Stomach (tissue), 9 donors: ENCODE results near the gene ARFGAP2. TPM values are rescaled to one million over a fixed set of nuclear protein-coding genes. Genes with fewer than 3 reads are reported as not detected.
A peak's percentile ranks its signal among the peaks of the same experiment; 100 is the strongest.

Source experiments
- DNase-seq, 2 donors: peaks; one replicate each; pipeline versions ENCODE4 v3.0.0 to v3.0.0-alpha.2; 2013 to 2019
- H3K27ac ChIP-seq, 5 donors: fragments of 200-600 bp in 4 of 5; sonication (generic) in 4 of 5; one replicate each; pipeline ENCODE4 v1.5.1; 2013 to 2019; ENCODE audit warnings: mild to moderate bottlenecking in 1 of 5, moderate library complexity in 1 of 5
- H3K27me3 ChIP-seq, 3 donors: fragments of 200-600 bp; sonication (generic); one replicate each; pipeline ENCODE4 v1.5.1; 2017 to 2019; ENCODE audit warnings: mixed run types in 1 of 3
- H3K36me3 ChIP-seq, 4 donors: fragments of 200-600 bp; sonication (generic); 1 replicate in 3 of 4; 2 replicates in 1 of 4; pipeline ENCODE4 v1.5.1; 2016 to 2019
- H3K4me1 ChIP-seq, 4 donors: fragments of 200-600 bp; sonication (generic); one replicate each; pipeline ENCODE4 v1.5.1; 2016 to 2019
- H3K4me3 ChIP-seq, 4 donors: fragments of 200-600 bp; sonication (generic) in 3 of 4; one replicate each; pipeline ENCODE4 v1.5.1; 2016 to 2019; ENCODE audit warnings: mild to moderate bottlenecking in 1 of 4
- H3K9me3 ChIP-seq, 4 donors: fragments of 200-600 bp; sonication (generic); one replicate each; pipeline ENCODE4 v1.5.1; 2016 to 2019
- CTCF ChIP-seq, 7 experiments: fragments of 450-650 bp in 4 of 7; fragments of 200-600 bp in 3 of 7; sonication (generic) in 3 of 7; IDR thresholded peaks; one replicate each; pipeline ENCODE4 v1.5.1; 2016 to 2019; ENCODE audit warnings: antibody characterized with exemption in 7 of 7, control low read depth in 2 of 7, mild to moderate bottlenecking in 1 of 7
- EP300 ChIP-seq: sonication (generic); formaldehyde crosslinking; IDR thresholded peaks from one replicate; pipeline ENCODE4 v1.6.1; 2017; ENCODE audit warnings: antibody characterized with exemption
- POLR2A ChIP-seq, 4 donors: fragments of 450-650 bp; IDR thresholded peaks; one replicate each; pipeline ENCODE4 v1.6.1; 2016; ENCODE audit warnings: antibody characterized with exemption in 4 of 4, control low read depth in 2 of 4, mild to moderate bottlenecking in 1 of 4, moderate library complexity in 1 of 4
- POLR2AphosphoS5 ChIP-seq, 3 donors: sonication (generic); formaldehyde crosslinking; IDR thresholded peaks; one replicate each; pipeline ENCODE4 v1.6.1; 2016; ENCODE audit warnings: antibody characterized with exemption in 3 of 3
- WGBS, 5 donors: extraction: QIAGEN DNeasy Blood & Tissue Kit in 3 of 5; methylation state at CpG; one replicate each; pipeline versions ENCODE4 v1.1.5 to v1.1.7; 2013 to 2018; 5-methylcytosine and 5-hydroxymethylcytosine counted together
- intact Hi-C: fragments of 100-400 bp; cut with DNase I; formaldehyde crosslinking; loops from one replicate; pipeline ENCODE4 v1.15.1; 2023; ENCODE audit warnings: low total_unique reads
- polyA plus RNA-seq, 3 donors: library from polyadenylated mRNA; stranded (reverse); fragments of 200-250 nt; gene quantifications; one replicate each; pipeline ENCODE4 v1.2.3, GENCODE V29; 2013
- total RNA-seq, 5 donors: library from RNA; depleted of rRNA; stranded (reverse); fragments of >200 nt; gene quantifications; one replicate each; pipeline versions ENCODE4 v1.1.0 to v1.2.3, GENCODE V29; 2014 to 2016
- donor health status: healthy with polysubstance abuse.
- donor health status: Bipolar disorder and iron deficiency.
- donor health status: healthy.

Gene ARFGAP2
- total and polyA plus RNA-seq, 8 donors = 45.8 to 398 (median 90.4) TPM

- no peak overlapping the region for H3K4me3 ChIP-seq
- peaks cover 0 to 13% (median 9%) of the 10 kb centered on the region in 4 donors for H3K36me3 ChIP-seq
- H3K4me1 ChIP-seq = peaks cover 25 to 45% (median 31%) of the 10 kb centered on the region in 4 donors
- no peaks in the 10 kb centered on the region for H3K27me3 ChIP-seq
- intact Hi-C loops = no loop called here
- TF ChIP-seq EP300 (no peak), CTCF (IDR thresholded peaks at IDR 0.05) (peak in 5 of 7 experiments; percentile 92 to 96 (median 95)), POLR2AphosphoS5 (IDR thresholded peaks at IDR 0.05) (peak in 1 of 3 donors; percentile 77)
- H3K27ac ChIP-seq = peak overlapping the region in 2 of 5 donors; percentile 10 to 24
- no peaks in the 10 kb centered on the region for H3K9me3 ChIP-seq
- peak; percentile 84 to 92 for DNase-seq
- 42 to 48% (median 46%) methylated on average over 11 of the region's 11 CpGs for WGBS, 5 donors
These were observed 23.4 kb downstream of the ARFGAP2 start for GRCh38 chr11:47152953-47153950.

GRCh38 chr11:47152126-47152952 lies 24.3 kb downstream of the ARFGAP2 start:
- no peaks in the 10 kb centered on the region for H3K9me3 ChIP-seq
- H3K4me3 ChIP-seq = no peak overlapping the region
- no peak for DNase-seq
- H3K27me3 ChIP-seq = no peaks in the 10 kb centered on the region
- H3K36me3 ChIP-seq = peaks cover 0 to 8% (median 6%) of the 10 kb centered on the region in 4 donors
- intact Hi-C loops = no loop called here
- TF ChIP-seq POLR2AphosphoS5 (IDR thresholded peaks at IDR 0.05) = no peak
- no peak for TF ChIP-seq EP300
- TF ChIP-seq CTCF (IDR thresholded peaks at IDR 0.05) = no peak
- no peak for TF ChIP-seq POLR2A (IDR thresholded peaks at IDR 0.05)
- 82 to 89% (median 87%) methylated on average over 16 of the region's 16 CpGs for WGBS, 5 donors
- peak overlapping the region in 2 of 5 donors; percentile 10 to 24 for H3K27ac ChIP-seq
- peaks cover 25 to 40% (median 29%) of the 10 kb centered on the region in 4 donors for H3K4me1 ChIP-seq

- Histone ChIP-seq H3K4me3 (no peak overlapping the region), H3K27me3 (no peaks in the 10 kb centered on the region), H3K9me3 (no peaks in the 10 kb centered on the region), H3K27ac (peak overlapping the region in 1 of 5 donors; percentile 21), H3K36me3 (no peaks in the 10 kb centered on the region), H3K4me1 (peaks cover 25 to 34% (median 29%) of the 10 kb centered on the region in 4 donors)
- TF ChIP-seq EP300 = no peak
- no peak for TF ChIP-seq CTCF (IDR thresholded peaks at IDR 0.05)
- TF ChIP-seq POLR2AphosphoS5 (IDR thresholded peaks at IDR 0.05) = no peak
- TF ChIP-seq POLR2A (IDR thresholded peaks at IDR 0.05) = no peak
- WGBS, 5 donors = 50 to 75% (median 62%) methylated on average over 2 of the region's 2 CpGs
- intact Hi-C loops = no loop called here
- no peak for DNase-seq
These were observed 26.9 kb downstream of the ARFGAP2 start for GRCh38 chr11:47149782-47150181.
